Neural progenitor cell (in vitro differentiated cells): Measurements from ENCODE around the gene CEP78. TPM values are rescaled to one million over a fixed set of nuclear protein-coding genes. Genes with fewer than 3 reads are reported as not detected.

ENCODE experiments used
- DNase-seq: peaks from one replicate; pipeline ENCODE4 v3.0.0-alpha.2; 2016; ENCODE audit warnings: low spot score
- H2AFZ ChIP-seq: fragments of 200-600 bp; sonication (generic); replicated peaks from 2 replicates; pipeline ENCODE4 v1.6.1; 2016; ENCODE audit warnings: antibody characterized with exemption
- H3F3A ChIP-seq: fragments of 200-600 bp; sonication (generic); 2 replicates; pipeline ENCODE4 v1.6.1; 2016; ENCODE audit warnings: antibody characterized with exemption, low read depth
- H3K27ac ChIP-seq: fragments of 200-600 bp; sonication (generic); 2 replicates; pipeline ENCODE4 v1.5.1; 2016; ENCODE audit warnings: mild to moderate bottlenecking
- H3K27me3 ChIP-seq: fragments of 200-600 bp; sonication (generic); 2 replicates; pipeline ENCODE4 v1.6.1; 2016; ENCODE audit warnings: mild to moderate bottlenecking, moderate library complexity
- H3K36me3 ChIP-seq: fragments of 200-600 bp; sonication (generic); 2 replicates; pipeline ENCODE4 v1.5.1; 2016
- H3K4me1 ChIP-seq: fragments of 200-600 bp; sonication (generic); 2 replicates; pipeline ENCODE4 v1.6.1; 2016; ENCODE audit warnings: mixed run types
- H3K4me2 ChIP-seq: fragments of 200-600 bp; sonication (generic); 2 replicates; pipeline ENCODE4 v1.6.1; 2016
- H3K4me3 ChIP-seq: fragments of 200-600 bp; sonication (generic); 2 replicates; pipeline ENCODE4 v1.5.1; 2016
- H3K79me2 ChIP-seq: fragments of 200-600 bp; sonication (generic); 2 replicates; pipeline ENCODE4 v1.6.1; 2016; ENCODE audit warnings: low read depth
- H3K9ac ChIP-seq: fragments of 200-600 bp; sonication (generic); 2 replicates; pipeline ENCODE4 v1.6.1; 2016
- H3K9me3 ChIP-seq: fragments of 200-600 bp; sonication (generic); 2 replicates; pipeline ENCODE4 v1.5.1; 2016; ENCODE audit warnings: low read depth
- H4K20me1 ChIP-seq: fragments of 200-600 bp; sonication (generic); 2 replicates; pipeline ENCODE4 v1.6.1; 2016; ENCODE audit warnings: low read depth
- H3K27ac Mint-ChIP-seq: 3 replicates; pipeline ENCODE4 v1.8.0; 2021; ENCODE audit warnings: mixed read lengths
- H3K27me3 Mint-ChIP-seq: 2 replicates; pipeline ENCODE4 v1.8.0; 2022; ENCODE audit warnings: low read depth, mild to moderate bottlenecking, inconsistent platforms, moderate library complexity, mixed read lengths; ENCODE audit not compliant: insufficient read depth
- H3K36me3 Mint-ChIP-seq: 3 replicates; pipeline ENCODE4 v1.8.0; 2021; ENCODE audit warnings: mixed read lengths
- H3K4me1 Mint-ChIP-seq: 3 replicates; pipeline ENCODE4 v1.8.0; 2021; ENCODE audit warnings: mixed read lengths
- H3K4me3 Mint-ChIP-seq: 3 replicates; pipeline ENCODE4 v1.8.0; 2021; ENCODE audit warnings: mild to moderate bottlenecking, moderate library complexity, mixed read lengths
- H3K9me3 Mint-ChIP-seq: 3 replicates; pipeline ENCODE4 v1.8.0; 2020; ENCODE audit warnings: mixed read lengths
- EZH2 ChIP-seq: fragments of 200-600 bp; sonication (generic); IDR thresholded peaks from 2 replicates; pipeline ENCODE4 v1.6.1; 2017; ENCODE audit warnings: antibody characterized with exemption, mild to moderate bottlenecking, moderate library complexity
- EZH2phosphoT487 ChIP-seq: fragments of 200-600 bp; sonication (generic); IDR thresholded peaks from 2 replicates; pipeline ENCODE4 v1.6.1; 2017; ENCODE audit warnings: antibody characterized with exemption
- total RNA-seq: library from RNA; depleted of rRNA; stranded (reverse); fragments of >200 nt; gene quantifications from 2 replicates; pipeline ENCODE4 v1.2.3, GENCODE V29; 2015; ENCODE audit warnings: low replicate concordance
- TF ChIP-seq, protein P1 (sequence below): fragments of 200-600 bp; sonication (generic); IDR thresholded peaks from 2 replicates; pipeline ENCODE4 v1.5.1; 2017; ENCODE audit warnings: antibody characterized with exemption, mild to moderate bottlenecking

CEP78 gene
- total RNA-seq, 1 donor from 2014 or later = 122 TPM

DNA sequence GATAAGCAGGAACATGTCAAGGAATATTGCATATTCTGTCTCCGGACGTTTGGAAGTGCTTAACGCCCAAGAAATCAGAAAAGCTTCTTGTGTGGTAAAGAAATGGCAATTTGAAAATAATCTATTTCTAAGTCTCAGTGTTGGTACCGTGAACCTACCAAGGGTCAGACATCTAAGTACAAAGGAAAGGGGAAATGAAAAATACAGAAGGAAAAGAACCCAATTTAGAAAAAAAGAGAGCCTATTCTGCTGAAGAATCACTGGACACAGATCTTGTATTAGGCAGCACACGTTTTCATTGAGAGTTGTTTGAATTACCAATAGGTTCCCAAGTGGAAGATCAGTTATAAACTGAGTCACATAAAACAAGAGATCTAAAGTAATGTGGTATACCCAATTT lies 46.9 kb upstream of the CEP78 start:
- Histone ChIP-seq H3K4me1 (peaks cover 31% of the 10 kb centered on the region), H3K27me3 (no peaks in the 10 kb centered on the region), H2AFZ (no peak overlapping the region), H3K79me2 (no peaks in the 10 kb centered on the region), H4K20me1 (no peaks in the 10 kb centered on the region), H3K9me3 (no peaks in the 10 kb centered on the region), H3K9ac (no peak overlapping the region), H3K4me2 (no peak overlapping the region), H3K27ac (no peak overlapping the region), H3F3A (peaks cover 14% of the 10 kb centered on the region), H3K36me3 (no peaks in the 10 kb centered on the region), H3K4me3 (no peak overlapping the region)
- Mint-ChIP-seq H3K27me3 (peaks cover 5% of the 10 kb centered on the region), H3K36me3 (no peaks in the 10 kb centered on the region), H3K4me1 (peaks cover 7% of the 10 kb centered on the region), H3K9me3 (no peaks in the 10 kb centered on the region), H3K4me3 (no peak overlapping the region), H3K27ac (no peak overlapping the region)
- TF ChIP-seq EZH2 (no peak), EZH2phosphoT487 (no peak)
- TF ChIP-seq, protein P1, sequence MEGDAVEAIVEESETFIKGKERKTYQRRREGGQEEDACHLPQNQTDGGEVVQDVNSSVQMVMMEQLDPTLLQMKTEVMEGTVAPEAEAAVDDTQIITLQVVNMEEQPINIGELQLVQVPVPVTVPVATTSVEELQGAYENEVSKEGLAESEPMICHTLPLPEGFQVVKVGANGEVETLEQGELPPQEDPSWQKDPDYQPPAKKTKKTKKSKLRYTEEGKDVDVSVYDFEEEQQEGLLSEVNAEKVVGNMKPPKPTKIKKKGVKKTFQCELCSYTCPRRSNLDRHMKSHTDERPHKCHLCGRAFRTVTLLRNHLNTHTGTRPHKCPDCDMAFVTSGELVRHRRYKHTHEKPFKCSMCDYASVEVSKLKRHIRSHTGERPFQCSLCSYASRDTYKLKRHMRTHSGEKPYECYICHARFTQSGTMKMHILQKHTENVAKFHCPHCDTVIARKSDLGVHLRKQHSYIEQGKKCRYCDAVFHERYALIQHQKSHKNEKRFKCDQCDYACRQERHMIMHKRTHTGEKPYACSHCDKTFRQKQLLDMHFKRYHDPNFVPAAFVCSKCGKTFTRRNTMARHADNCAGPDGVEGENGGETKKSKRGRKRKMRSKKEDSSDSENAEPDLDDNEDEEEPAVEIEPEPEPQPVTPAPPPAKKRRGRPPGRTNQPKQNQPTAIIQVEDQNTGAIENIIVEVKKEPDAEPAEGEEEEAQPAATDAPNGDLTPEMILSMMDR = no peak
- no peak for DNase-seq

GRCh38 chr9:78189461-78189860 lies 46.4 kb upstream of the CEP78 start:
- H3K27ac ChIP-seq = no peak overlapping the region
- H3K4me2 ChIP-seq = no peak overlapping the region
- H2AFZ ChIP-seq = no peak overlapping the region
- peaks cover 14% of the 10 kb centered on the region for H3F3A ChIP-seq
- H3K4me1 ChIP-seq = peaks cover 31% of the 10 kb centered on the region
- DNase-seq = no peak
- no peak overlapping the region for H3K9ac ChIP-seq
- Mint-ChIP-seq H3K27me3 (peaks cover 5% of the 10 kb centered on the region), H3K9me3 (no peaks in the 10 kb centered on the region), H3K36me3 (no peaks in the 10 kb centered on the region), H3K4me1 (peaks cover 7% of the 10 kb centered on the region), H3K27ac (no peak overlapping the region), H3K4me3 (no peak overlapping the region)
- TF ChIP-seq, protein P1 = no peak
- TF ChIP-seq EZH2 = no peak
- no peak for TF ChIP-seq EZH2phosphoT487
- no peaks in the 10 kb centered on the region for H3K9me3 ChIP-seq
- H3K27me3 ChIP-seq = no peaks in the 10 kb centered on the region
- no peaks in the 10 kb centered on the region for H4K20me1 ChIP-seq
- no peak overlapping the region for H3K4me3 ChIP-seq
- H3K79me2 ChIP-seq = no peaks in the 10 kb centered on the region
- no peaks in the 10 kb centered on the region for H3K36me3 ChIP-seq

DNA sequence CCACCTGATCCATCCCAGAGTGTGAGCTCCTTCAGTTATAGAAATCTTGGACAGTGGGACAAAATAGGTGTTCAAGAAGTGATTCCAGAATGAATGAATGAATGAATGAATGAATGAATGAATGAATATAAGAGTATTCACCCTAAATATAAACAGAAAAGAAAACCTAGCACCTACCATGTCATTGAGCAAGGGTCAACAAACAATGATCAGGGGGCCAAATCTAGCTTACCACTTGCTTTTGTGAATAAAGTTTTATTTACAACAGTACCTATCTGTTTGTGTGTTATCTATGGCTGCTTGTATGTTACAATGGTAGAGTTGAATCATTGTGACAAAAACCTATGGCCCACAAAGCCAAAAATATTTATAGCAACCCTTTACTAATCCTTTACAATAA lies 43.9 kb upstream of the CEP78 start:
- Mint-ChIP-seq H3K9me3 (no peaks in the 10 kb centered on the region), H3K4me1 (peaks cover 7% of the 10 kb centered on the region), H3K27ac (no peak overlapping the region), H3K36me3 (no peaks in the 10 kb centered on the region), H3K4me3 (no peak overlapping the region), H3K27me3 (peaks cover 5% of the 10 kb centered on the region)
- no peak for TF ChIP-seq EZH2
- TF ChIP-seq, protein P1 = no peak
- H3K9ac ChIP-seq = no peak overlapping the region
- no peak overlapping the region for H3K4me2 ChIP-seq
- peaks cover 24% of the 10 kb centered on the region for H3K4me1 ChIP-seq
- peaks cover 13% of the 10 kb centered on the region for H3F3A ChIP-seq
- no peaks in the 10 kb centered on the region for H4K20me1 ChIP-seq
- H3K27me3 ChIP-seq = no peaks in the 10 kb centered on the region
- H2AFZ ChIP-seq = no peak overlapping the region
- H3K36me3 ChIP-seq = no peaks in the 10 kb centered on the region
- no peak overlapping the region for H3K27ac ChIP-seq
- no peak overlapping the region for H3K4me3 ChIP-seq
- H3K79me2 ChIP-seq = no peaks in the 10 kb centered on the region
- no peak for DNase-seq
- no peaks in the 10 kb centered on the region for H3K9me3 ChIP-seq
